Uterus (tissue), 2 donors: ENCODE data around the gene LPP.

ENCODE experiments used
- POLR2A ChIP-seq, 2 donors: fragments of 450-650 bp; IDR thresholded peaks; one replicate each; pipeline ENCODE4 v1.6.1; 2016; ENCODE audit warnings: antibody characterized with exemption in 2 of 2, mild to moderate bottlenecking in 1 of 2, moderate library complexity in 1 of 2
- TF ChIP-seq, protein P1 (sequence below), 4 experiments: fragments of 200-600 bp in 2 of 4; fragments of 450-650 bp in 2 of 4; sonication (generic) in 2 of 4; IDR thresholded peaks; one replicate each; pipeline ENCODE4 v1.5.1; 2016 to 2019; ENCODE audit warnings: antibody characterized with exemption in 4 of 4, mild to moderate bottlenecking in 2 of 4, moderate library complexity in 1 of 4

DNA sequence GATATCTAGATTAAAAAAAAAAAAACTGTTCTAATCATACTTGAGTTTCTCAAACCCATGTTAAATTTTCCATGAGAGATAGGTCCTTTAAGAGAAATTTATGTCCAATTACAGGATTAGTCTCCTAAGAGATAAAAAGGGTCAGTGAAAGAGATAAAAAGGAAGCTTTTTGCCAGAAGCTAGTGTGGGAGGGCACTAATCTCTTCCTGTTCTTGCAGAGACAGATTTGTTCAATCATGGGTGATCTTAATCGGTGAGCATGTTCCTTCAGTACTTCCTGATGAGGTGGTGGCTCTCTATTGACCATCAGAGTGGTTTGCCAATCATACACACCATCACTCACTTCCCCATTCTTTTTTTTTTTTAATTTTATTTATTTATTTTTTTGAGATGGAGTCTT is 16.9 kb upstream of the LPP start:
- TF ChIP-seq, protein P1, sequence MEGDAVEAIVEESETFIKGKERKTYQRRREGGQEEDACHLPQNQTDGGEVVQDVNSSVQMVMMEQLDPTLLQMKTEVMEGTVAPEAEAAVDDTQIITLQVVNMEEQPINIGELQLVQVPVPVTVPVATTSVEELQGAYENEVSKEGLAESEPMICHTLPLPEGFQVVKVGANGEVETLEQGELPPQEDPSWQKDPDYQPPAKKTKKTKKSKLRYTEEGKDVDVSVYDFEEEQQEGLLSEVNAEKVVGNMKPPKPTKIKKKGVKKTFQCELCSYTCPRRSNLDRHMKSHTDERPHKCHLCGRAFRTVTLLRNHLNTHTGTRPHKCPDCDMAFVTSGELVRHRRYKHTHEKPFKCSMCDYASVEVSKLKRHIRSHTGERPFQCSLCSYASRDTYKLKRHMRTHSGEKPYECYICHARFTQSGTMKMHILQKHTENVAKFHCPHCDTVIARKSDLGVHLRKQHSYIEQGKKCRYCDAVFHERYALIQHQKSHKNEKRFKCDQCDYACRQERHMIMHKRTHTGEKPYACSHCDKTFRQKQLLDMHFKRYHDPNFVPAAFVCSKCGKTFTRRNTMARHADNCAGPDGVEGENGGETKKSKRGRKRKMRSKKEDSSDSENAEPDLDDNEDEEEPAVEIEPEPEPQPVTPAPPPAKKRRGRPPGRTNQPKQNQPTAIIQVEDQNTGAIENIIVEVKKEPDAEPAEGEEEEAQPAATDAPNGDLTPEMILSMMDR (IDR thresholded peaks at IDR 0.05), result no peak
- no peak for TF ChIP-seq POLR2A (IDR thresholded peaks at IDR 0.05)
